Activated gamma-delta T cell treated with anti-CD3 and anti-CD28 coated beads, Interleukin-2, amount 50 U/mL, for 16 hours (primary cell): Measurements from ENCODE around the gene TEX22.
A peak's percentile ranks its signal among the peaks of the same experiment; 100 is the strongest.

Experiments
- DNase-seq: peaks from one replicate; pipeline ENCODE4 v3.0.0-alpha.2; 2020; ENCODE audit warnings: low read depth

The TEX22 gene

DNA sequence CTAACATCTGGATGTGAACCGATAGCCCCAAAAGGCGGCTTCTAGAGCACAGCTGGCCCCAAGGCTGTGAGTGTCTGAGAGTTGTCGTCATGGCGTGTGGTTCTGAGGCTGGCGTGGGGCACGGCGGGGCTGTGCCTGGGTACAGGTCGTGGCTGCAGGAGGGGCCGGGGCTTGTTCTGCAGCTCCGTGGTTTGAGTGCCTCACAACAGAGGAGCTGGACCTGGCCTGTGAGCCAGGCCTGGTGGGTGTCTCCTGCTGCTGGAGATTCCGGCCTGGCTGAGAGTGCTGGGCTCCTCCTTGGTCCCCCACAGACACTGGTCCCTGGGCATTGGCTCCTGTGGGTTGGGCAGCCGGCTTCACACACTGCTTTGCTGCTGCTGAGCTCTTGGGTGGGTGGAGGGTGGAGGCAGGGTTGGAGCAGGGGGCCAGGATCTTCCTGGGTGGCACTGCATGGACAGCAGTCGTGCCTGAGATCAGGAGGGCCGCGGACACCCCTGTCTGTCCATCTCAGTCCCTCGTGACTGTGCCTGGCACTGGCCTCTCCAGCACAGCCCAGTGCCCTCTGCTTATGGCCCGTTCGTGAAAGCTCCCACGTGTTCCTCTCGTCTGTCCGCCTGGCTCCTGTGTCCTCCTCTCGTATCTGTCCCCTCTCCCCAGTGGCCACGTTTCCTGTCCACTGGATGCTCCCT lies 31.8 kb upstream of the TEX22 start:
- DNase-seq = no peak

DNA sequence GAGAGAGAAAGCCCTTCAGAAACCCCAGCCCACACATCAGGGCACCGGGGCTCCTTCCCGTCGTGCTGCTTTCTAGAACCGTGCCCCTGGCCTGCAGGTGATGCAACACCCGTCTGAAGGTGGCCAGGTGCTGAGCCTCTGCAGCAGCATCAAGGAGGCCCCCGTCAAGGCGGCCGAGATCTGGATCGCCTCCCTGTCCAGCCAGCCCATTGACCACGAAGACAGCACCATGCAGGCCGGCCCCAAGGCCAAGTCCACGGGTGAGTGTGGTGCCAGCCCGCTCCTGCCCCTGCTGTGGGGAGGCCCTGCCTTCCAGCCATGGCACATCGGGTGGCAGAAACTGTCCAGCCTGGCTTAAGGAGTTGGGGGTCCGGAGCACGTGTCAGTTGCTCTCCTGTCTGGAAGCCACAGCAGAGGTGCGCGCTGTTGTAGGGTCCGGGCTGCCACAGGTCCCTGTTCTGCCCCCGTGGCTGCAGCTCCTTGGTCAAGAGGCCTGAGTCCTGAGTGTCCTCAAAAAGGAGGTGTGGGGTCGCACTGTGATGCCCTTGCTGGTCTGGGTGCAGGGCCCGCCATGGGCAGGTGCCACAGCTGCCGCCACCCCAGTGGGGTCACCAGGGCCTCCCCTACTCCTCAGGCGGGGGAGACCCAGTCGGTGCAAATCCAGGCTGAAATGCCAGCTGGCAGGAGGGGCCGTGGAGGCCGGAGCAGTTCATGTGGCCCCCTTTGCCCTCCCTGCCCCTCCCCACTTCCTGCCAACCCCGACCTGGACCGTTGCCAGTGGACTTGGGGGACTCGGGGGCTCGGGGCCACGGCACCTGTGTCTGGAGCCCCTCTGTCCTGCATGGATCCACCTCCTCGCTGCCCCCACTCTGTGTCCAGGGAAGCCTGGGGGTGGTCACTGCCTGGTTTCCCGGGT lies 31.0 kb upstream of the TEX22 start:
- DNase-seq = no peak

DNA sequence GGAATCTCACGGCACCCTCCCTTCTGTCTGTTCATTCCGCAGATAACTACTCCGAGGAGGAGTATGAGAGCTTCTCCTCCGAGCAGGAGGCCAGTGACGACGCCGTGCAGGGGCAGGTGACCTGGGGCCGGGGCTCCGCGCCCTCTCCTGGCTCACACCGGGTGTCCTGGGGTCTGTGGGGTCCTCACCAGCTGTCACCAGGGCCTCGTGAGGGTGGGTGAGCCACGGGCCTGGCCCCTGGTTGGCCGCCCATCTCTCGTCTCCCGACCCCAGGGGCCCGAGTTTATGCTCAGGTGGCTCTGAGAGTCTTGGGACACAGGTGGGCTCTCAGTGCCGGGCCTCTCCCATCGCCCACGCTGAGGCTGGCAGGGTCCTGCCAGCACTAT lies 30.3 kb upstream of the TEX22 start:
- no peak for DNase-seq

DNA sequence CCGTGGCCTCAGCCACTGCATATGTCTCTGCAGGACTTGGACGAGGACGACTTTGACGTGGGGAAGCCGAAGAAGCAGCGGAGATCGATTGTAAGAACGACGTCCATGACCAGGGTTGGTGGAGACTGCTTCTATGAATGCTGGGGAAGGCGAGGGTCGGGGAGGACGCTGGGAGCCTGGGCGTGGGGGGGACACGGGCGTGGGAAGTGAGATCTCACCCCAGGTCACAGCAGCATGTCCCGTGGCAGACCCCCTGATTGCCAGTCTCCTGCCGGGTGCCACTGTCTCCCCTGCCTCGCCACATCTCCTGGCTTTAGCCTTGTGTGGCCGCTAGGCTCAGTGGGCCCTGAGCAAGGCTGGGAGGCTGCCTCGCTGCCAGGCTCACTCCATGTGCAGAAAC lies 29.9 kb upstream of the TEX22 start:
- DNase-seq = no peak

DNA sequence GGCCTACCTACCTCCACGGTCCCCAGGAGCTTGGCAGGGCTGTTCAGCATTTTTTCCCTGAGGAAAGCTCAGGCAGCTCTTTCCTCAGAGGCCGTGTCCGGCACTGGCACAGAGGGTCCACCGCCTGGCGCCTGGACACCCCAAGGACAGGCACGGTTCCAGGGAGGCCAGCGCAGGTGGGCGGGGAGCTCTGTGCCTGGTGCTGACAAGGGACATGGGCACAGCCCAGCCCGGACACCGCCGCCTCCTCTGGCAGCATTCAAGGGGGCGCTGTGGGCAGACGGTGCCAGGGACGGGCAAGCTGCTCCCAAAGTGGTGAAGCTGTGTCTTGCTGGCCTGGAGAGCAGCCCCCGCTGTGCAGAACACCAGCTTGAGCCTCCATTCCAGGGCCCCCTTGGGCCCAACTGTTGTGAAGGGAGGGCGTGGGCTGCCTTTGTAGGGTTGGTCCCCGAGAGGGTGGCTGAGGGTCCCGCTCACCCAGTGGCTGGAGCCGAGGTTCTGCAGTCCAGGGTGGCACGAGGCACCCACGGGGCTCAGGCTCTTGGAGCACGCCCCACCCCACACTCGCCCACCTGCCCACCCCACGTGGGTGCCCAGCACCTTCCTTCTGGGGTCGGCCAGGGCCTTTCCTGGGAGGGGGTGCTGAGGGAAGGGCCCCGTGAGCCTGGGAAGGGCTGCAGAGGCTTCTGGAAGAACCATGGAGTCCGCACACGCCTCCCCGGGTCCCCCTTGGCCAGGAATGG lies 29.3 kb upstream of the TEX22 start:
- DNase-seq = no peak

DNA sequence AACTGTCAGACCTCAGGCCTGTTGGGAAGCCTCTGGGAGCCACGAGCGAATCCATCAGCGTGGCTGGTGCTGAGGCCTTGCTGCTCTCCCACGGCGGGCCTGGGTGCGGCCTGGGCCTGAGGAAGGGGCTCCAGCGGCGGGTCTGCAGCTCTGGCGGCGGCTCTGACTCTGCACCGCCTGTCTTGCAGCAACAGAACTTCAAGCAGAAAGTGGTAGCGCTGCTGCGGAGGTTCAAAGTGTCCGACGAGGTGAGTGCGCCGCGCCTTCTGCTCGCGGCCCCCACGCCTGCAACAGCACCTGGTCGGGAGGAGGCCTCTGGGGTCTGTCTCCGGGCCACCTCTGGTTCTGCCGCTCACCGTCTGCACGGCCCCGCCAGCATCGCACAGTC lies 28.7 kb upstream of the TEX22 start:
- no peak for DNase-seq

DNA sequence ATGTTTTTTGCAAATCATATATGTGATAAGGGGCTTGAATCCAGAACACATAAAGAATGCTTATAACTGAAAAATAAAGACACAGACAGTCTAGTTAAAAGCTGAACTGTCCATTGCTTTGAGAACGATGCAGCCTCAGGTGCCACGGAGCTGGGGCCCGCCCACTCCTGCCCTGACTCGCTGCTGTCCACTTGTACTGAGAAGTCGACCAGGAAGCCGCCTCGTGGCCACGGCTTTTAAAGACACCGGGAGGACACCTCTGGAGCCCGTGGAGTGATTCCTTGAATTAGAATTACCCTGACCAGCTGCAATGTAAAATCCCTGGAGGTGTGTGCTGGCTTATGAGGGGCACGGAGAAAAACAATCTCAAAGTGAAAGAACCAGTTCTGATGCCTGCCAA lies 23.9 kb upstream of the TEX22 start:
- no peak for DNase-seq

DNA sequence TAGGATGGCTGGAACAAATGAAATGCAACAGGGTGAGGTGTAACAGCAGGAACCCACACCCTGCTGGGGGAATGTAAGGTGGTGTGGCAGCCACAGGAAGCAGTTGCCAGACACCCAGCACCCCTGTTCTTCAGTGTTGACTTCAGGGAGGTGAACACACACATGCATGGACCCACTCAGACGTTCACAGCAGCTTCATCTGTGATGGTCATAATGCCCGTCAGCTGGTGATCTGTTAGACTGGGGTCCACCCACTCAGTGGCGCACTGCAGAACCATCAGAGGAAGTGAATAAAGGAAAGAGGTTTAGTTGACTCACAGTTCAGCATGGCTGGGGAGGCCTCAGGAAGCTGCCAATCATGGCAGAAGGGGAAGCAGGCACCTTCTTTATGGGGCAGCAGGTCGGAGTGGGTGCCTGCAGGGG lies 22.7 kb upstream of the TEX22 start:
- peak; percentile 12 for DNase-seq

DNA sequence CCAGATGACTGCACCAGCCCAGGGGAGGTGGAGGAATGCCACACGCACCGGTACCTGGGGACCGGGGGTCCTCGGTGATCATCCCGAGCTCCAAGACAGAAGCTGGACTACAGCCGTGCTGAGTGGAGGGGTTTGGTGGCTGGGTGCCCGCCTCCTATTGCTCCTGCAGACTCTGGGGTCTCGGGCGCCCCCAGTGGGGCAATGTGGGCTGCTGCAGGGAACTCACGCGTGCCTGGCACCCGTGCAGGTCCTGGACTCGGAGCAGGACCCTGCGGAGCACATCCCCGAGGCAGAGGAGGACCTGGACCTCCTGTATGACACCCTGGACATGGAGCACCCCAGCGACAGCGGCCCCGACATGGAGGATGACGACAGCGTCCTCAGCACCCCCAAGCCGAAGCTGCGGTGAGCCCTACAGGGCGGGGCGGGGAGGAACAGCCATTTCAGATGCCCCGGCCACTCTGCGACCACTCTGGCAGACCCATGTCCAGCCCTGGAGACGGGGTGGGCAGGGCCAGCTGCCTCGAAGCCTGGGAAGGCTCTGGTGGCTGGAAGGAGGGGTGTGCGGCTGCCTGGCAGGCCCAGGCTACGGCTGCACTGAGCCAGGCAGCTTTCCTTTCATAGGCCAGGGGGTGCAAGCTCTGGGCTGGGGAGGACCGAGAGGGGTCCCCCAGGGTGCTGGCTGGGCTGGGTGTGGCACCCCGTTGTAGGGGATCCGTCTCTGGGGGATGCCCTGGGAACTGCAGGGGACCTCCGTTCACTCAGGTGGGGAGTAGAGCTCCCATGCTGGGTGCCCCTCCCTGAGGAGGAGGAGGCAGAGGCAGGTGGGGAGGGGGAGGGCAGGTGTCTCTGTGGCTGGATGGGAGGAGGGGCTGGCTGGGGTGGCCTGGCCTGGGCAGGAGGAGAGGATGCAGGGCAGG lies 21.6 kb upstream of the TEX22 start:
- DNase-seq = no peak

DNA sequence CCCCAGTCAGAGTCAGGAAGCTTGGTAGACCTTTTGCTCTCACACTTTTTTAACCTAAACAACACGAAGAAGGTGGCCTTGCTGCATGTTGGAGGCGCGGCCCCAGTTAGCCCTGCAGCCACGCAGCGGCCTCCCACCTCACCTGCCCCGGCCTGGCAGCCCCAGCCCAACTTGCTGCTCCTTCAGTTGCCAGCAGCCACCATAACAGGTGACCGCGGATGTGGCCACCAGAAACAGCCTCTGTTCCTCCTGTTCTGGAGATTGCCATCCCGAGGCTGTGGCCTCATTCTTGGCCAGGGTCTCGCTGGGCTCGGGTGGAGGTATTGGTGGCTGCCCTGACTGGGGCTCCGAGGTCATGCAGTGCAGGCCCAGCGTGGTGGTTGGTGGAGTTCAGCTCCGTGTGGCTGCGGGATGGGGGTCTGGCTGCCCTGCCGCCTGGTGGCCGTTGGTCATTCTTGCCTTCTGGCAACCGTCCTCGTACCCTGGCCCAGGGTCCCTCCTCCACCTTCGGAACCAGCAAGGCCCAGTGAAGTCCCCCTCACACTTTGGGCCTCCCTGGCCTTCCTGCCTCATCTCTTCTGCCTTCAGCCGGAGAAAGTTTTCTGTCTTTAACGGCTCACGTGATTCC lies 20.7 kb upstream of the TEX22 start:
- DNase-seq = no peak

DNA sequence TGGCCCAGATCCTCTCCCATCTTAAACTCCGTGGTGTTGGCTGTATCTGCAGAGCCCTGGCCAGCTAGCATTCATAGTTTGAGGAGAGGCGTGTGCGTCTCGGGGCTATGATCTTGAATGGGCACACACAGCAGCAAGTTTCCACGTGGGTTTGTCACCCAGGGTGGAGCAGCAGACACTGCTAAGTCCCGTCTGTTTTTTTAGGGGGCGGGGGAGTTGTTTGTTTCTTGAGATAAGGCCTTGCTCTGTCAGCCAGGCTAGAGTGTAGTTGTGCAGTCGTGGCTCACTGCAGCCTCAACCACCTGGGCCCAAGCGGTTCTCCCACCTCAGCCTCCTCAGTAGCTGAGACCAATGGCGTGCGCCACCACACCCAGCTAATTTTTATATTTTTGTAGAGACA lies 20.1 kb upstream of the TEX22 start:
- DNase-seq = no peak

DNA sequence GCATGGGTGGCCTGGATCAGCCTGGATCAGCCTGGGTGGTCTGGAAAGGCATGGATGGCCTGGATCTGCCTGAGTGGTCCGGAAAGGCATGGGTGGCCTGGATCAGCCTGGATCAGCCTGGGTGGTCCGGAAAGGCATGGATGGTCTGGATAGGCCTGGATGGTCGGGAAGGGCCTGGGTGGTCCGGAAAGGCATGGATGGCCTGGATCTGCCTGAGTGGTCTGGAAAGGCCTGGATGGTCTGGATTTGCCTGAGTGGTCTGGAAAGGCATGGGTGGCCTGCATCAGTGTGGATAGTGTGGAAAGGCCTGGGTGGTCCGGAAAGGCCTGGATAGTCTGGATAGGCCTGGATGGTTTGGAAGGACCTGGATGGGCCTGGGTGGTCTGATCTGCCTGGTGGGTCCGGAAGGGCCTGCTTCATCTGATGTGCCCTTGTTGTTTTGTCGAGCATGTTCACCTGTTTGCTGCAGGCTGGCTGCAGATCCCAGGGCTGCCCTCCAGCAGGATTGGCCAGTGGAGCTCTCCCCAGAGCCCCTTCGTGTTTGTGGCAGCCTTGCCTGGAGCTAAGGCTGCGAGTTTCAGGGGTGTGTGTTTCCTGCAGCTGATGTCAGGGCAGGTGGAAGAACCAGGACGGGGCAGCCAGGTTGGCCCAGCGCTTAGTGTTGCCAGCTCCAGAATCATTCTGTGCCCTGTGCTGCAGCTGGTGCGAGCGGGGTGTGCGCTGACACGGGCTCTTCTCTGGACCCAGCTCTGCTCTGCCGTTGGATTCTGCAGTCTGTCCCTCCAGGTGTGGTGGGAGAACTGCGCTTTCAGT lies 19.3 kb upstream of the TEX22 start:
- no peak for DNase-seq

DNA sequence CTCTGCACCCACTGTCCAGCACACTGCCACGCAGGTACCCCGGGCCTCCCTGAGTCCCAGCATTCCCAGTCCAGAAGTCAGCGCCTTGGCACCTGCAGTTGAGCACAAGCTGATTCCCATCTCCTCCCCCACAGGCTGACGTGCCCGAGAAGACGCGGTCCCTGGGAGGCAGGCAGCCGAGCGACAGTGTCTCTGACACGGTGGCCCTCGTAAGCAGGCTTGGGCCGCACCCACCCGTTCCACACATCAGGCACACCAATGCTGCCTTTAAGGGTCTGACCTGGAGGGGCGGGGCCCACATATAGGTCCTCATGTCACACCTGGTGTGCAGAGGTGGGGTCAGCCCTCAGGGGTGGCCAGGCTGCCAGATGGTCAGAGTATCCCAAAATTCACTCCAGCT lies 18.4 kb upstream of the TEX22 start:
- no peak for DNase-seq

DNA sequence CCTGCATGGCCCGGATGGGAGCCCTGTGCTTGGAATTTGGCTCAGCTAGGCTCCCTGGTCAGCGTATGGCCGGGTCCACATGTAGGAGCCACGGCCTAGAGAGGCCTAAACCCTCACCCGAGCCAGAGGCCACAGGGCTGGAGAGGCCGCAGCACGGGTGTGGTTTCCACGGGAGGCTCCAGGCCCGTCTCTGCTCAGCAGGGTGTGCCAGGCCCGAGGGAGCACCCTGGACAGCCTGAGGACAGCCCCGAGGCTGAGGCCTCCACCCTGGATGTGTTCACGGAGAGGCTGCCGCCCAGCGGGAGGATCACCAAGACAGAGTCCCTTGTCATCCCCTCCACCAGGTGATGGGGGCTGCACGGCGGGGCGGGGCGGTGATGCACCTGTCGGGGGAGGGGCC lies 17.6 kb upstream of the TEX22 start:
- DNase-seq = no peak

DNA sequence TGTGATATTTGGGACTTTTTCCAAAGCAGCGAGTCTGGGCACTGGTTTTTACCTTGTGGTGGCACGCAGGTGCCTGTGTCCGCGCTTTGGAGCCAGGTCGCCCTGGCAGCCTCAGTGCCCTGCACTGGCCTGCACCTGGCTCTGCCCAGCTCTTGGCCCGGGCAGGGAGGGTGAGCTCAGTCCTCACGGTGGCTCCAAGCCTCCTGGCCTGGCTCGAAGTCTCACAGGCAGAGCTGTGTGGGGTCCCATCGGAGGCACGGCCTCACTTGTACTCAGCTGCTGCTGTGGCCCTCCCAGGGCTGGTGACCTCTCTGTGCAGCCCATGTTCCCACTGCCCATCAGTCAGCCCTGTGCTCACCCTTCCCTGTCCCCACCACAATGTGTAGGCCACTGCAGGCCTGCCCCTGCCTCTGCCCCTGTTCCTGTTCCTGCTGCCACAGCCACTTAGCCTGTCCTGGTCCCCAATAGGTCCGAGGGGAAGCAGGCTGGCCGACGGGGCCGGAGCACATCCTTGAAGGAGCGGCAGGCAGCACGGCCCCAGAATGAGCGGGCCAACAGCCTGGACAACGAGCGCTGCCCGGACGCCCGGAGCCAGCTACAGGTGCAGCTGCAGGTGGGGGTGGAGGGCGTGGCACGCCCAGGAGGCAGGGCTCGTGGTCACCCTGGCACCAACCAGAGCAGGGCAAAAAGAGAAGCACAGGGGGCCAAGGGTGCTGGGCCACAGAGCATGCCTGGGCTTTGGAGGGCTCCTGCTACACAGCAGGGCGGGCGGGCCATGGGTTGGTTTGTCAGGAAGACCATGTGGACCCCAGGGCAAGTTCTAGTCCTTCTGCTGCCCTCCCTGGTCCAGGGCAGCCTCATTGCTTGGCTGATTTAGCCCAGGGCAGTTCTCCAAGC lies 16.6 kb upstream of the TEX22 start:
- DNase-seq = no peak

DNA sequence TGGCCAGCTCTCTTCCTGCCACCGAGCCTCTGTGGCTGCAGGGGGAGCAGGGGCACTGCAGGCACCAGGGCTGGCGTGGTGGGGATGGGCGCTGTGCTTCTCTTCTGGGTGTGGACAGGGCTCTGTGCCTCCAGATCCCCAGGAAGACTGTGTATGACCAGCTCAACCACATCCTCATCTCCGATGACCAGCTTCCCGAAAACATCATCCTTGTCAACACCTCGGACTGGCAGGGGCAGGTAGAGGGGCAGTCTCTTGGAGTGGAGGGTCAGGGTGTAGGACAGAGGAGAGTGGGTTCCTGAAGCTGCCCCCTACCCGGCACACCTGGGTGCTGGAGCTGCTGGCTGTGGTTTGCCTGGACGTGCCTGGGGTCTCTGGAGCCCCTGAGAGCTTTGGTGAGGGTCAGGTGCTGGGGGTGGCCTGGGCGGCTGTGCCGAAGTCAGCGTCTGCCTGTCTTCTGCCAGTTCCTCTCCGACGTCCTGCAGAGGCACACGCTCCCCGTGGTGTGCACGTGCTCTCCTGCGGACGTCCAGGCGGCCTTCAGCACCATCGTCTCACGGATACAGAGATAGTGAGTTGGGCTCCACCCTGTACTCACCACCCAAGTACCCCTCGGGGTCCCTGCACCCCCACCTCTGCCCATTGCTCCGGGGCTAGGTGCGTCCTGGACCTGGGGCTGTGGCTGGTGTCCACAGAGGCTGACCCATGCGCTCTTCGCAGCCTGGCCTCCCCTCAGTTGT lies 15.8 kb upstream of the TEX22 start:
- DNase-seq = no peak

DNA sequence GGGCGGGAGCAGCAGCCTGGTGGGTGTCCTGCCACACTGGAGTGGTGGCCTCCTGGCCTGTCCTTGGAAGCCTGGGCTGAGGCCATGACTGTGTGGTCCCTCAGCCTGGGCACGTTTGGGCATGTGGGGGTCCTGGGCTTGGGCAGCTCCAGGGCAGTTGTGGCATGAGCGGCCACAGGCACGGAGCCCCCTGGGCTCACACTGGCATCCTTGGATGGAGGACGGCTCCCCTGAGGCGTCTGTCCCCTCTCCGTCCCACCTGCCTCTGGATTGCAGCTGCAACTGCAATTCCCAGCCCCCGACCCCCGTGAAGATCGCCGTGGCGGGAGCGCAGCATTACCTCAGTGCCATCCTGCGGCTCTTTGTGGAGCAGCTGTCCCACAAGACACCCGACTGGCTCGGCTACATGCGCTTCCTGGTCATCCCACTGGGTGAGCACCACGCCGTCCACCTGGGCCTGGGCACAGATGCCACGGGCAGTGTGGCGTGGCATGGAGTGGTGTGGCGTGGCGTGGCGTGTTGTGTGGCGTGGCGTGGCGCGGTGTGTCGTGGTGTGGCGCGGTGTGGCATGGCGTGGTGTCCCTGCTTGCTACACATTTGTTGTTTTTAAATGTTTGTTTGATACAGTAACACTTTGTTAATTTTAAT lies 15.1 kb upstream of the TEX22 start:
- no peak for DNase-seq

DNA sequence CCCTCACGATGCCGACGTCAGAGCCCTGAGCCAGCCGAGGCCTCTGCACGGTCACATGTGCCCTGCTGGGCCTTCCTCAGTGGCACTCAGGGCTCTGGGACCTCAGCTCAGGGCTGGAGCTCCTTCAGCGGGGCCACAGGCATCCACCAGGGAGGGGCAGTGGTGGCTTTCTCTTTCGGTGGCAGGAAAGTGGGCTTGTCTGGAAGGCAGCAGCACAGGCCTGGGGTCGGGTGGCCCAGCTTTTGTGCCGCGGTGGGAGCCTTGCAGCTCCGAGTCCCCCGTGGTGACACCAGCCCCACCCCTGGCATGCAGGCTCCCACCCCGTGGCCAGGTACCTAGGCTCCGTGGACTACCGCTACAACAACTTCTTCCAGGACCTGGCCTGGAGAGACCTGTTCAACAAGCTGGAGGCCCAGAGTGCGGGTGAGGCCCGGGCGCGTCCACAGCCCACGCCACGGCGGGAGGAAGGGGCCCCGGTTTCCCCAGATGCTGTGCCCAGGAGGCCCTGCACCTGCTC lies 14.2 kb upstream of the TEX22 start:
- DNase-seq = no peak
